Upper lobe of left lung (tissue), 6 donors: ENCODE data around the gene SLC30A7. TPM values are rescaled to one million over a fixed set of nuclear protein-coding genes. Genes with fewer than 3 reads are reported as not detected.
A peak's percentile ranks its signal among the peaks of the same experiment; 100 is the strongest.

Source experiments
- ATAC-seq, 2 donors: fragments of 200-7000 bp; cut with Tn5 transposase; one replicate each; pipeline ENCODE4 v1.9.1; 2022; ENCODE audit warnings: mild to moderate bottlenecking in 2 of 2, moderate library complexity in 2 of 2; ENCODE audit not compliant: low FRiP score in 2 of 2
- DNase-seq, 2 donors: peaks; one replicate each; pipeline ENCODE4 v3.0.0-alpha.2; 2019 to 2020
- H3K27ac ChIP-seq, 4 donors: fragments of 200-600 bp; sonication (generic); one replicate each; pipeline ENCODE4 v1.5.1; 2016 to 2019
- H3K27me3 ChIP-seq, 4 donors: fragments of 200-600 bp; sonication (generic); one replicate each; pipeline ENCODE4 v1.5.1; 2017 to 2019
- H3K36me3 ChIP-seq, 4 donors: fragments of 200-600 bp; sonication (generic); one replicate each; pipeline ENCODE4 v1.5.1; 2016 to 2019
- H3K4me1 ChIP-seq, 4 donors: fragments of 200-600 bp; sonication (generic); one replicate each; pipeline ENCODE4 v1.5.1; 2018 to 2019
- H3K4me3 ChIP-seq, 4 donors: fragments of 200-600 bp; sonication (generic); one replicate each; pipeline ENCODE4 v1.5.1; 2017 to 2019; ENCODE audit warnings: mild to moderate bottlenecking in 2 of 4, moderate library complexity in 1 of 4
- H3K9me3 ChIP-seq, 4 donors: fragments of 200-600 bp; sonication (generic); one replicate each; pipeline ENCODE4 v1.5.1; 2018 to 2019
- CTCF ChIP-seq, 6 experiments: fragments of 450-650 bp in 4 of 6; fragments of 200-600 bp in 2 of 6; sonication (generic) in 2 of 6; IDR thresholded peaks; one replicate each; pipeline ENCODE4 v1.5.1; 2016 to 2019; ENCODE audit warnings: antibody characterized with exemption in 6 of 6
- EP300 ChIP-seq, 4 donors: sonication (generic); formaldehyde crosslinking; IDR thresholded peaks; one replicate each; pipeline ENCODE4 v1.5.1; 2017; ENCODE audit warnings: antibody characterized with exemption in 4 of 4, control low read depth in 2 of 4
- POLR2A ChIP-seq, 4 donors: fragments of 450-650 bp; IDR thresholded peaks; one replicate each; pipeline ENCODE4 v1.5.1; 2016 to 2017; ENCODE audit warnings: antibody characterized with exemption in 4 of 4, mild to moderate bottlenecking in 2 of 4
- POLR2AphosphoS5 ChIP-seq, 2 donors: sonication (generic); formaldehyde crosslinking; IDR thresholded peaks; one replicate each; pipeline ENCODE4 v1.5.1; 2017; ENCODE audit warnings: antibody characterized with exemption in 2 of 2
- WGBS, 2 donors: methylation state at CpG; one replicate each; pipeline ENCODE4 v1.1.5; 2017 to 2018; 5-methylcytosine and 5-hydroxymethylcytosine counted together
- total RNA-seq, 6 donors: library from RNA; depleted of rRNA in 4 of 6; stranded (reverse); fragments of >200 nt in 4 of 6; gene quantifications; one replicate each; pipeline versions ENCODE4 v1.1.0 to v1.2.1, GENCODE V29; 2016 to 2021
- donor health status: DM: no; HTN: no; CAD: no; lungs with moderate emphysema.
- donor health status: DM: no; HTN: yes; CAD: no; lungs with severe emphysema.

SLC30A7 gene
- total RNA-seq, 6 donors from 2014 or later, result 8.4 to 34.5 (median 26.4) TPM

- ATAC-seq, result no peak
- no peak overlapping the region for H3K27ac ChIP-seq
Measured at GRCh38 chr1:100891380-100891779, 4.5 kb upstream of the SLC30A7 start.

GRCh38 chr1:100892554-100892953 is 3.3 kb upstream of the SLC30A7 start:
- Histone ChIP-seq H3K4me3 (no peak overlapping the region), H3K27ac (no peak overlapping the region), H3K36me3 (no peaks in the 10 kb centered on the region), H3K9me3 (peaks cover 0 to 11% (median 2%) of the 10 kb centered on the region in 4 donors), H3K27me3 (no peaks in the 10 kb centered on the region), H3K4me1 (peaks cover 7 to 19% (median 15%) of the 10 kb centered on the region in 4 donors)
- ATAC-seq (no peak), DNase-seq (no peak)
- 94 to 98% methylated on average over 3 of the region's 3 CpGs for WGBS, 2 donors
- TF ChIP-seq POLR2AphosphoS5 (IDR thresholded peaks at IDR 0.05) (no peak), EP300 (IDR thresholded peaks at IDR 0.05) (no peak), CTCF (IDR thresholded peaks at IDR 0.05) (no peak), POLR2A (IDR thresholded peaks at IDR 0.05) (no peak)

More at GRCh38 chr1:100891380-100891779, 4.5 kb upstream of the SLC30A7 start:
- Histone ChIP-seq H3K36me3 (peaks cover 0 to 1% (median 0%) of the 10 kb centered on the region in 4 donors), H3K9me3 (peaks cover 0 to 11% (median 2%) of the 10 kb centered on the region in 4 donors), H3K27me3 (no peaks in the 10 kb centered on the region), H3K4me1 (peaks cover 0 to 8% (median 7%) of the 10 kb centered on the region in 4 donors), H3K4me3 (no peak overlapping the region)
- WGBS, 2 donors, result 97 to 100% methylated on average over 1 of the region's 1 CpG
- TF ChIP-seq POLR2A (IDR thresholded peaks at IDR 0.05) (no peak), POLR2AphosphoS5 (IDR thresholded peaks at IDR 0.05) (no peak), CTCF (IDR thresholded peaks at IDR 0.05) (no peak), EP300 (IDR thresholded peaks at IDR 0.05) (no peak)
- no peak for DNase-seq

- Histone ChIP-seq H3K27me3 (no peaks in the 10 kb centered on the region), H3K4me1 (peaks cover 15 to 27% (median 16%) of the 10 kb centered on the region in 4 donors), H3K4me3 (peak overlapping the region in 1 of 4 donors; percentile 64), H3K36me3 (peaks cover 0 to 7% (median 0%) of the 10 kb centered on the region in 4 donors), H3K27ac (no peak overlapping the region), H3K9me3 (peaks cover 0 to 11% (median 2%) of the 10 kb centered on the region in 4 donors)
- 50 to 57% methylated on average over 2 of the region's 2 CpGs for WGBS, 2 donors
- ATAC-seq (no peak), DNase-seq (no peak)
- TF ChIP-seq POLR2AphosphoS5 (IDR thresholded peaks at IDR 0.05), result no peak
- no peak for TF ChIP-seq CTCF (IDR thresholded peaks at IDR 0.05)
- no peak for TF ChIP-seq POLR2A (IDR thresholded peaks at IDR 0.05)
- TF ChIP-seq EP300 (IDR thresholded peaks at IDR 0.05), result no peak
Measured at GRCh38 chr1:100893718-100894117, 2.2 kb upstream of the SLC30A7 start.

GRCh38 chr1:100894603-100895539 is 1.0 kb upstream of the SLC30A7 start, which contains the start of gene EXTL2:
Gene EXTL2, minus strand, starts transcription at chr1:100894842. Its CDS starts 6,085 bp downstream, at chr1:100888757.
- 0% methylated on average over 42 to 43 of the region's 47 CpGs for WGBS, 2 donors
- Histone ChIP-seq H3K36me3 (peaks cover 0 to 18% (median 6%) of the 10 kb centered on the region in 4 donors), H3K27me3 (no peaks in the 10 kb centered on the region), H3K4me3 (peak within 1 kb of the TSS; percentile 64 to 83 (median 74)), H3K4me1 (peaks cover 15 to 27% (median 16%) of the 10 kb centered on the region in 4 donors), H3K9me3 (peaks cover 0 to 5% (median 0%) of the 10 kb centered on the region in 4 donors), H3K27ac (peak within 1 kb of the TSS; percentile 90 to 96 (median 92))
- DNase-seq, result peak; percentile 85 to 93
- peak; percentile 50 to 75 for TF ChIP-seq POLR2AphosphoS5 (IDR thresholded peaks at IDR 0.05)
- TF ChIP-seq CTCF (IDR thresholded peaks at IDR 0.05), result no peak
- TF ChIP-seq EP300 (IDR thresholded peaks at IDR 0.05), result no peak
- peak in 3 of 4 donors; percentile 28 to 49 (median 31) for TF ChIP-seq POLR2A (IDR thresholded peaks at IDR 0.05)
- ATAC-seq, result peak; percentile 84 to 89
